ENCODE results near the gene KRTAP12-2.
"Not testable (repeated sequence)": the region's sequence is repeated elsewhere in the genome, so short reads cannot be mapped to it uniquely, and the experiment has no call there.

KRTAP12-2 gene

GRCh38 chr21:44682580-44683151, 15.9 kb upstream of the KRTAP12-2 start:
- FAIRE-seq: no peak

GRCh38 chr21:44681861-44682579, 15.3 kb upstream of the KRTAP12-2 start, which contains the start of gene KRTAP12-1:
KRTAP12-1 (minus strand) TSS chr21:44682163; CDS start chr21:44682123, 40 bp downstream.
- FAIRE-seq: no peak

GRCh38 chr21:44681152-44681551, 14.4 kb upstream of the KRTAP12-2 start:
- no peak for FAIRE-seq

DNA sequence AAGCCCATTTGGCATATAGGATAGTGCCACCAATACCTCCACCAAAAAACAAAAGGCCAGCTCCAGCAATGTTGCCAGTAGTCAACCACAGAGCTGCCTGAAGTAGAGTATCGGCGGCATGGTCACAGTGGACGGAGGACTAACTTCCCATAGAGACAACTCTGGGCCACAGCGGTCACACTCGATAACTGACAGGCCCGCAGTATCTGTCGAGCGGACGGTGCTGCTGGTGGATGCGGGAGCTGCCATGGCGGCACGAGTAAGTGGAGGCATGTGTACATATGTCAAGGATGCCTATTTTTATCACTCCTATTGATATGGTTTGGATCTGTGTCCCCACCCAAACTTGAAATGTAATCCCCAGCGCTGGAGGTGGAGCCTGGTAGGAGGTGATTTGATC, 11.2 kb upstream of the KRTAP12-2 start:
- FAIRE-seq: no peak

DNA sequence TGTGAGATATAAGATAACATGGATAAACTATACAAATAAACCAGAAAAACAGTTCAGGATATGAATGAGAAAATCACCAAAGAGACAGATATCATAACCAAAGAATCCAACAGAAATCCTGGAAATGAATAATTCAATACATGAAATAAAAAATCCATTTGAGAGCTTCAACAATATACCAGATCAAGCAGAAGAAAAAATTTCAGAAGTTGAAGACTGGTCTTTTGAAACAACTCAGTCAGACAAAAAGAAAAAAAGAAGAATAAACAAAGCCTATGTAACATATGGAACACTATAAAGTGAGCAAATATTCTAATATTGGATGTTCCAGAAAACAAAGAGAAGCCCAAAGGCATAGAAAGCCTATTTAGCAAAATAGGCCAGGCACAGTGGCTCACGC, 5.2 kb upstream of the KRTAP12-2 start:
- no peak for FAIRE-seq

- no peak for FAIRE-seq
These were observed 4.1 kb upstream of the KRTAP12-2 start for GRCh38 chr21:44670642-44671432.

- no peak for FAIRE-seq
These were observed 885 bp upstream of the KRTAP12-2 start for GRCh38 chr21:44667612-44668011.

DNA sequence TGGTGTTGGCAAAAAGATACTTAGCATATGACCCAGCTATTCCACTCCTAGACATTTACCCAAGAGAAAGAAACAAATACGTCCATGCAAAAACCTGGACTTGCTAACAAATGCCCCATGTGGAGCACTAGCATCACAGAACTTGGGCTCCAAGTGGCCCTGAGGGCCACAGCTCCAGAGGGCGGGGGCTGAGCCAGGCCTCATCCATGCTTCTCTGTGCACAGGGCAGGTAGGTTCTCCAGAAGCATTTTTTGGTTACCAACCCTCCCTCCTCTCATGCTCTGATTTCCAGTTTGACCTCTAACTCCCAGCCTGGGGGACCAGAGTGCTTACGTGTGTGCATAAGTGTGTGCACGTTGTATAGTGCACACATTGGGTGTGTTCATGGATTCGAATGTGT, 2.0 kb downstream of the KRTAP12-2 start:
- FAIRE-seq: no peak

DNA sequence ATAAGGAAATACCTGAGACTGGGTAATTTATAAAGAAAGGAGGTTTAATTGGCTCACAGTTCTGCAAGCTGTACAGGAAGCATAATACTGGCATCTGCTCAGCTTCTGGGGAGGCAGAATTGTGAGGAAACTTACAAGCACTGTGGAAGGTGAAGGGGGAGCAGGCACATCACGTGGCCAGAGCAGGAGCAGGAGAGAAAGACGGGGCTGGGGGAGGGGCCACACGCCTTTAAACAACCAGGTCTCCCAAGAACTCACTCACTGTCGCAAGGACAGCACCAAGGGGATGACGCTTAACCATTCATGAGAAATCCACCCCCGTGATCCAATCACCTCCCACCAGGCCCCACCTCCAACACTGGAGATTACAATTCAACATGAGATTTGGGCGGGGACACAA, 5.2 kb downstream of the KRTAP12-2 start:
- FAIRE-seq: not testable (repeated sequence)

DNA sequence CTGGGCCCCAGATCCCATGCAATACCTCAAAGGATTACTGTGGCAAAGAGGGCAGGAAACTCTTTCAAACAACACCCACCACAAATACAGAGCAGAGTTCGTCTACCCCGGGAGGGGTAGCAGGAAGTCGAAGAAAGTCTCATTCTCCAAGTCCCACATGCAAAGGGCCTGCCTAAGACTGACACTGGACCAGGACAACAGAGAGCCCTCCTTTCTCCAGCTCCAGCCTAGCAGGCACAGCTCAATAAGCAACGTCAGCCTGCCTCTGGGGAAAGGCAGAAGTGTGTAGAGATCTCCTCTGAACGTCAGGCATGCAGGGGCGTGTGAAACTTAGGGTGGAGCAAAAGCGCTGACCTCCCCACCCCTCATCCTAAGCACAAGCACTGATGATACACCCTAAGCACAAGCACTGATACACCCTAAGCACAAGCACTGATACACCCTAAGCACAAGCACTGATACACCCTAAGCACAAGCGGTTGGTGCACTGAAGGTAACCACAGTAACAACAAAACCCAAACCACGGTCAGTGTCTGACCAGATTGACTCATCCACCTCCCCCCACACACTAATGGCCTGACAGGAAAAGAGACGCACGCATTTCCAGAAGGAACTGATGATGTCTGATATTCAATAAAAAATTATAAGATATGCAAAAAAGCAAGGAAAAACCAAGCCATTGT, 7.7 kb downstream of the KRTAP12-2 start:
- FAIRE-seq: no peak

DNA sequence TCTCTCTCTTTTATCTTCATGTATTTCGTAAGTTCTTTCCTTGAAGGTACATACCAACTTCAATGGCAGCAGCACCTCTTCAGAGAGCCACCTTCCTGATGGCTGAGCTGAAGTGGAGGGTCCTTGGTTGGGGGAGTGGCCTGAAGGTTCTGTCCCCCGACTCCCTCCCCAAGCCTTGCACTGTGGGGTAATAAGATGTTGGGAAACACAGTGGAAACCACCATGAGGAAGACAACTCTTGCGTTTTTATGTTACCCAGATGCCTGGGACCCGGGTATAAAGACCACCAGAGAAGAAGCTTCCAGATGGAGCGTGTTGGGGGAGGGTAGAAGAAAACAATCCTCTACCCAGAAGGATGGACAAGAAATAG, 8.2 kb downstream of the KRTAP12-2 start:
- FAIRE-seq: no peak

GRCh38 chr21:44657635-44658540, 8.8 kb downstream of the KRTAP12-2 start, which contains the start of gene KRTAP12-3:
KRTAP12-3 (plus strand) TSS chr21:44657932; CDS start chr21:44657980, 48 bp downstream.
- no peak for FAIRE-seq

GRCh38 chr21:44656868-44657267, 9.9 kb downstream of the KRTAP12-2 start:
- no peak for FAIRE-seq

DNA sequence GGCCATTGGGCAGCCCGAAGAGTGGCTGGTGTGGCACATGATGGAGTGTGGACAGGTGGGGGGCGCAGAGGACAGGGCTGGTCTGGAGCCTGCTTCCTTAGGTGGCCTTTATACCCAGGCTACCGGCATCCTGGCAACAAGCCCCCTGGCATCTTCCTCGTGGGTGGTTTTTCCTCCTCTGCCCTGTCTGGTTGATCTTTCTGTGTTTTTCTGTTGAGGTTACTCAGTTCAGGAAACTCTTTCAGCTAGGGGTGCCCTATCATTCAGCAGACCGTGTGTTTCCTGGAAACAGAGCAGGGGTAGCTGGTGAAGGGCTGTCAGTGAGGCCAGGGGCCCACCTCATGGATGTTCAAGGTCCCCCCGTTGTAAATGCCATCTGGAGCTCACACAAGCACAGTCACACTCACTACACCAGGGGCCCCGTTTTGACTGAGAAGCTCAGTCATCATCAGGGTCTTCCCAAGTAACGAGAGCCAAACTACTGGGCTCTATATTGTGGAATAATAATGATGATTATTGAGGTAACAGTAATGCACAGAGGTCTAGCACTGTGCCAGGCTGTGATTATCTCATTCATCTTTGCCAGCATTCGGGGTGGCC, 12.1 kb downstream of the KRTAP12-2 start, which contains the start of gene KRTAP12-4:
KRTAP12-4 (minus strand) TSS at position 84 of the 600 bp plus-strand sequence; CDS start at position 39, 45 bp downstream.
- FAIRE-seq: no peak

GRCh38 chr21:44653656-44654575, 12.8 kb downstream of the KRTAP12-2 start:
- FAIRE-seq: no peak

GRCh38 chr21:44653123-44653522, 13.6 kb downstream of the KRTAP12-2 start:
- FAIRE-seq: no peak

- no peak for FAIRE-seq
These were observed 15.6 kb downstream of the KRTAP12-2 start for GRCh38 chr21:44650973-44651675.

DNA sequence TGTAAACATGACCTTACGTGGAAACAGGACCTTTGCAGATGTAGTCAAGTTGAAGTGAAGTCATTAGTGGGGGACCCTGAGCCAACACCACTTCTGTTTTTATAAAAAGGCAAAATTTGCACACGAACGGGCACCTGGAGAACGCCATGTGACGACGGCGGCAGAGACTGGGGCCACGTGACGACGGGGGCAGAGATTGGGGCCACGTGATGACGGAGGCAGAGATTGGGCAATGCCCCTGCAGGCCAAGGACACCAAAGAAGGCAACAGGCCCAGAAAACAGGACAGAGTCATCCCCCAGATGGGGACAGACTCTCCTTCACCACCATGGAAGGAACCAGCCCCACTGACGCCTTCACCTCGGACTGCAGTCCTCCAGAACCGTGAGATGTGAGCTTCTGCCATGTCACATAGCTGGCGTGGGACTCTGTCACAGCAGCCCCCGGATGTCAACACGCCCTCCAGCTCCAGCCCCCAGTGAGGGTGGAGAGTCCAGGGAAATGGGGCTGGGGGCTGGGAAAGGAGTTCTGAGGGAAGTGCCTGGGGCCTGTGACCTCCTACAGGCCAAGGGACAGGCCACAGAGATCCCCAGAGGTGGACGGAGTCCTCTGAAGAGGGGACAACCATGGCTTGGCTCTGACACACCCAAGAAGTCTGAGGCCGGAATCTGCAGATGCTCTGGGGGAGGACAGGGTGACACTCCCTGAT, 16.3 kb downstream of the KRTAP12-2 start:
- no peak for FAIRE-seq

- FAIRE-seq: no peak
These were observed 17.1 kb downstream of the KRTAP12-2 start for GRCh38 chr21:44649521-44650100.
